Psoas muscle (tissue), 8 donors: ENCODE results near the gene TMEM44. TPM values are rescaled to one million over a fixed set of nuclear protein-coding genes. Genes with fewer than 3 reads are reported as not detected.

Source experiments
- ATAC-seq, 4 donors: fragments of 200-7000 bp; cut with Tn5 transposase; one replicate each; pipeline ENCODE4 v1.9.1; 2020; ENCODE audit warnings: moderate library complexity in 3 of 4, mild to moderate bottlenecking in 2 of 4
- DNase-seq, 2 donors: peaks; one replicate each; pipeline ENCODE4 v3.0.0-alpha.2; 2020
- H3K27ac ChIP-seq: fragments of 200-600 bp; one replicate; pipeline ENCODE4 v1.8.0; 2022
- H3K27me3 ChIP-seq, 3 donors: fragments of 200-600 bp in 1 of 3; one replicate each; pipeline versions ENCODE4 v1.6.1 to v1.8.0; 2013 to 2022; ENCODE audit warnings: low read length in 2 of 3, mild to moderate bottlenecking in 2 of 3, moderate library complexity in 1 of 3; ENCODE audit not compliant: insufficient read depth in 3 of 3
- H3K36me3 ChIP-seq, 2 donors: fragments of 200-600 bp in 1 of 2; one replicate each; pipeline versions ENCODE4 v1.6.1 to v1.8.0; 2013 to 2022; ENCODE audit warnings: low read depth in 1 of 2, mild to moderate bottlenecking in 1 of 2, moderate library complexity in 1 of 2; ENCODE audit not compliant: insufficient read depth in 1 of 2
- H3K4me1 ChIP-seq: fragments of 200-600 bp; one replicate; pipeline ENCODE4 v1.8.0; 2022
- H3K4me3 ChIP-seq: fragments of 200-600 bp; one replicate; pipeline ENCODE4 v1.8.0; 2022; ENCODE audit warnings: mild to moderate bottlenecking
- H3K9me3 ChIP-seq: fragments of 200-600 bp; one replicate; pipeline ENCODE4 v1.8.0; 2022
- WGBS, 3 donors: extraction: QIAGEN DNeasy Blood & Tissue Kit; methylation state at CpG; one replicate each; pipeline versions ENCODE4 v1.1.6 to v1.1.7; 2013; 5-methylcytosine and 5-hydroxymethylcytosine counted together
- intact Hi-C, 2 donors: fragments of 100-400 bp; cut with DNase I; formaldehyde crosslinking; loops; one replicate each; pipeline versions ENCODE4 v1.11.0 to v1.14.2; 2022
- polyA plus RNA-seq, 3 donors: library from polyadenylated mRNA; stranded (reverse); fragments of 200-250 nt; gene quantifications; one replicate each; pipeline ENCODE4 v1.2.3, GENCODE V29; 2013
- total RNA-seq, 4 donors: library from RNA; stranded (reverse); fragmentation: NEBNext Ultra II Directional in 2 of 4; extraction: Animal tissue kit (Norgen Biotek cat#: 25700) in 2 of 4; gene quantifications; one replicate each; pipeline versions ENCODE4 v1.2.1 to v1.2.4, GENCODE V29; 2021 to 2023
- TF ChIP-seq, protein P1 (sequence below): fragments of 200-600 bp; IDR thresholded peaks from one replicate; pipeline ENCODE4 v1.8.0; 2022; ENCODE audit warnings: antibody characterized with exemption
- donor health status: healthy with polysubstance abuse.
- donor health status: DM: no; HTN: no; CAD: no; lungs with moderate emphysema.
- donor health status: Bipolar disorder and iron deficiency.
- donor health status: healthy.
- donor health status: DM: yes; HTN: yes; CAD: no.
- donor health status: DM: no; HTN: no; CAD: no.
- donor health status: DM: no; HTN: no; CAD: no.
- donor health status: DM: yes; HTN: yes; CAD: no.

TMEM44 gene
- total and polyA plus RNA-seq, 7 donors, result 2.0 to 4.4 (median 3.1) TPM

DNA sequence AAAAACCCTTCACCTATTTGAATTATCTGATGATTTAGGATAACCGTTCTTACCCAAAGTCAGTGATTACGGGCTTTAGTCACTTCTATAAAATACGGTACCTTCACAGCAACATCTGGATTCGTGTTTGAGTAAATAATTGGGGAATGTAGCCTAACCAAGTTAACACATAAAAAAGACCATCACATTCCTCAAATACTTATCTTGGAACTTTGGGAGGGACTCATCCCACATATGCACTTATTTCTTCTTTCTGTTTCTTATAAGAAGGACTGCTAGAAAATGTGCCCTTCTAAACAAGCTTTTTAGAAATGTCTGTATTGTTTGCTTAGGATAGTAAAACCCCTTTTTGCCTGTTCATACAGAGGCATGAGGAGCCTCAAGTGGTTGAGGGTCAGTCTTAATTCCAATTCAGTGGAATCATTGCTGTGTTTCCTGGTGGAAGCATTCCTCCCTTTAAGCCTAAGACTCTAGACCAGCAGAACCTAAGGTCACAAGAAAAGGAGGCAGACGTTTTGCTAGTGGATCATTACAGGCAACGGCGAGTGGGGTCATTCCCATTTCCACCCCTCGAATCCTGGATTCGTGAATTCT lies 67.5 kb downstream of the TMEM44 start:
- Histone ChIP-seq H3K27ac (no peak overlapping the region), H3K36me3 (no peaks in the 10 kb centered on the region), H3K9me3 (no peaks in the 10 kb centered on the region), H3K27me3 (peaks cover 0 to 4% (median 0%) of the 10 kb centered on the region in 3 donors), H3K4me1 (no peaks in the 10 kb centered on the region), H3K4me3 (no peak overlapping the region)
- 66 to 71% (median 66%) methylated on average over 9 of the region's 9 CpGs for WGBS, 3 donors
- TF ChIP-seq, protein P1, sequence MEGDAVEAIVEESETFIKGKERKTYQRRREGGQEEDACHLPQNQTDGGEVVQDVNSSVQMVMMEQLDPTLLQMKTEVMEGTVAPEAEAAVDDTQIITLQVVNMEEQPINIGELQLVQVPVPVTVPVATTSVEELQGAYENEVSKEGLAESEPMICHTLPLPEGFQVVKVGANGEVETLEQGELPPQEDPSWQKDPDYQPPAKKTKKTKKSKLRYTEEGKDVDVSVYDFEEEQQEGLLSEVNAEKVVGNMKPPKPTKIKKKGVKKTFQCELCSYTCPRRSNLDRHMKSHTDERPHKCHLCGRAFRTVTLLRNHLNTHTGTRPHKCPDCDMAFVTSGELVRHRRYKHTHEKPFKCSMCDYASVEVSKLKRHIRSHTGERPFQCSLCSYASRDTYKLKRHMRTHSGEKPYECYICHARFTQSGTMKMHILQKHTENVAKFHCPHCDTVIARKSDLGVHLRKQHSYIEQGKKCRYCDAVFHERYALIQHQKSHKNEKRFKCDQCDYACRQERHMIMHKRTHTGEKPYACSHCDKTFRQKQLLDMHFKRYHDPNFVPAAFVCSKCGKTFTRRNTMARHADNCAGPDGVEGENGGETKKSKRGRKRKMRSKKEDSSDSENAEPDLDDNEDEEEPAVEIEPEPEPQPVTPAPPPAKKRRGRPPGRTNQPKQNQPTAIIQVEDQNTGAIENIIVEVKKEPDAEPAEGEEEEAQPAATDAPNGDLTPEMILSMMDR, result no peak
- intact Hi-C loops, result no loop called here
- ATAC-seq (no peak), DNase-seq (no peak)

DNA sequence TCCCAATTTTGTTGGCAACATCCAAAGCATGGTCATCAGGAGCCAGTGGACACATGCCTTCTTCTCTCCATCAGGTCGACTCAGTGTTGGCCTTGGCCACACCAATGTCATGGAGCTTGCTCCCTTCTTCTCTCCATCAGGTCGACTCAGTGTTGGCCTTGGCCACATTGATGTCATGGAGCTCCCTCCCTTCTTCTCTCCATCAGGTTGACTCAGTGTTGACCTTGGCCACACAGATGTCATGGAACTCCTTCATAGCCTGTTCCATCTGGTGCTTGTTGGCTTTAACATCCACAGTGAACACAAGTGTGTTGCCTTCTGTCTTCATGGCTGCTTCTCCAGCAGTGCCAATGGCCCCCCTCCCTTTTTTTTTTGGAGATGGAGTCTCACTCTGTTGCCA lies 70.2 kb downstream of the TMEM44 start:
- Histone ChIP-seq H3K27ac (no peak overlapping the region), H3K9me3 (no peaks in the 10 kb centered on the region), H3K27me3 (peaks cover 0 to 2% (median 0%) of the 10 kb centered on the region in 3 donors), H3K36me3 (no peaks in the 10 kb centered on the region), H3K4me1 (no peaks in the 10 kb centered on the region), H3K4me3 (no peak overlapping the region)
- TF ChIP-seq, protein P1, result no peak
- DNase-seq (no peak), ATAC-seq (no peak)
- intact Hi-C loops, result no loop called here
- 67 to 76% (median 75%) methylated on average over 2 of the region's 2 CpGs for WGBS, 3 donors

DNA sequence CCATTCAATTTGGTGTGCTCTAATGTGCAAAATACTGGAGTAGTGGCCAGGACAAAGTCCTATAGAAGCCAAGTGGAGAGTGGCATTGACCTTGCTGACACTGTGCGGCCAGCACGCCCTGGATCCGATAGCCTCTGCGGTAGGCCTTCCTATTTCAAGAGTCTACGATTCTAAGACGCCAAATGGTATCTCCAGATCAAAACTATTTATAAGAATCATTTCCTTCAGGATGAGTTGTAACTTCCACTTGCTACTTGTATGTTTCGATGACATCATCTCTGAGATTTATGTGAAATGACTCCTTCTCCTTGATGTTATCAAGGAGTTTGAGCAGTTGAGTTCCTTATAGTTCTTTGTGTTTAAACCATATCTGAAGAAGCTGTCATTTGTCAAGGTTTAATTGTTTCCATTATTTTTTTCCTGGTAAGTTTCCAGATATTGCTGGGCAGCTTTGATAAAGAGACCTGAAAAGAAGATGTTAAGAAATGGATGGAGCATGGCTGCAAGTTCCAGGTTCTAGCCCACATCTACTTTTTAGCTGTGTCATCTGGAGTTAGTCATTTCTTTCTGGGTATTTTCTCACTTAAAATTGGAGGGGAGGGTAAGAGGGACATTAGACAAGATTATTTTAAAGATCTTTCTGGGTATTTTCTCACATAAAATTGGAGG lies 71.8 kb downstream of the TMEM44 start:
- ATAC-seq, result no peak
- DNase-seq, result no peak
- intact Hi-C loops, result no loop called here
- no peak overlapping the region for H3K4me3 ChIP-seq
- WGBS, 3 donors, result 73 to 82% (median 78%) methylated on average over 7 of the region's 7 CpGs
- H3K27me3 ChIP-seq, result peaks cover 0 to 2% (median 0%) of the 10 kb centered on the region in 3 donors
- no peaks in the 10 kb centered on the region for H3K9me3 ChIP-seq
- TF ChIP-seq, protein P1, result no peak
- H3K4me1 ChIP-seq, result no peaks in the 10 kb centered on the region
- no peaks in the 10 kb centered on the region for H3K36me3 ChIP-seq
- H3K27ac ChIP-seq, result no peak overlapping the region

DNA sequence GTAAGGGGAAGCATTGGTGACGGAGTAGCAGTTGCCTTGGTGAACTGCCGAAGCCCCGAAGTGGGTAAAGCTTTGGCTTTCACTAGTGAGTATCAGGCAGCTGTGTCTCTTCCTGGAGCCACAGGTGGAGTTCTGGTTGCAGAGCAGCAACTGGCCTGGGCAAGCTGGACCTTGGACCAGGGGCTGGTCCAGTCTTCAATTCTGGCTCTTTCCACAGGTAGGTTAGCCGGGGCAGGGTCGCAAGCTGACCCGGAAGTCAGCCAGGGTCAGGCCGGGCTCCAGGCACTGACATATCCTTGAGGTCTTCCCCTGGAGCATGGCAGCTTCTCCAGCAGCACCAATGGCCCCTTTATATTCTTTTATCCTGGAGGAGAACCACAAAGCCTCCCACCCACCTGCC lies 73.2 kb downstream of the TMEM44 start:
- 83 to 91% (median 88%) methylated on average over 7 of the region's 7 CpGs for WGBS, 3 donors
- no peak overlapping the region for H3K4me3 ChIP-seq
- ATAC-seq (no peak), DNase-seq (no peak)
- intact Hi-C loops, result no loop called here
- no peaks in the 10 kb centered on the region for H3K9me3 ChIP-seq
- H3K27ac ChIP-seq, result no peak overlapping the region
- H3K27me3 ChIP-seq, result no peaks in the 10 kb centered on the region
- TF ChIP-seq, protein P1, result no peak
- H3K4me1 ChIP-seq, result no peaks in the 10 kb centered on the region
- no peaks in the 10 kb centered on the region for H3K36me3 ChIP-seq
